Measurements from ENCODE around the gene F2.
A peak's percentile ranks its signal among the peaks of the same experiment; 100 is the strongest.
"Not testable (repeated sequence)": the region's sequence is repeated elsewhere in the genome, so short reads cannot be mapped to it uniquely, and the experiment has no call there.

Gene F2

GRCh38 chr11:46695345-46696211, 23.4 kb upstream of the F2 start:
- TF ChIP-seq POLR2A (IDR thresholded peaks at IDR 0.05; ENCODE audit: low read length) (no peak), GATA1 (IDR thresholded peaks at IDR 0.05; ENCODE audit: low read depth, low read length) (no peak)
- DNase-seq: no peak

- no peak for DNase-seq
- no peak for TF ChIP-seq GATA1 (IDR thresholded peaks at IDR 0.05; ENCODE audit: low read depth, low read length)
- no peak for TF ChIP-seq POLR2A (IDR thresholded peaks at IDR 0.05; ENCODE audit: low read length)
Observed at GRCh38 chr11:46696212-46696558, 22.8 kb upstream of the F2 start.

- DNase-seq: no peak
- TF ChIP-seq GATA1 (IDR thresholded peaks at IDR 0.05; ENCODE audit: low read depth, low read length) (no peak), POLR2A (IDR thresholded peaks at IDR 0.05; ENCODE audit: low read length) (no peak)
Observed at GRCh38 chr11:46697303-46697702, 21.7 kb upstream of the F2 start.

GRCh38 chr11:46697723-46698122, 21.3 kb upstream of the F2 start:
- TF ChIP-seq POLR2A (IDR thresholded peaks at IDR 0.05; ENCODE audit: low read length) (no peak), GATA1 (IDR thresholded peaks at IDR 0.05; ENCODE audit: low read depth, low read length) (no peak)

GRCh38 chr11:46698597-46698996, 20.4 kb upstream of the F2 start:
- TF ChIP-seq POLR2A (IDR thresholded peaks at IDR 0.05; ENCODE audit: low read length) (no peak), GATA1 (IDR thresholded peaks at IDR 0.05; ENCODE audit: low read depth, low read length) (no peak)

More at GRCh38 chr11:46697723-46698122, 21.3 kb upstream of the F2 start:
- no peak for DNase-seq

GRCh38 chr11:46700241-46701077, 18.6 kb upstream of the F2 start, which contains the start of the genes ARHGAP1 and ZNF408:
ARHGAP1 (minus strand) TSS chr11:46700619; CDS start chr11:46696107, 4,512 bp downstream.
ZNF408 (plus strand) TSS chr11:46701031; CDS start chr11:46701048, 17 bp downstream.
- no peak for TF ChIP-seq GATA1 (IDR thresholded peaks at IDR 0.05; ENCODE audit: low read depth, low read length)
- peak; percentile 66 for TF ChIP-seq POLR2A (IDR thresholded peaks at IDR 0.05; ENCODE audit: low read length)
- DNase-seq: peak; percentile 99

More at GRCh38 chr11:46698597-46698996, 20.4 kb upstream of the F2 start:
- DNase-seq: no peak

- TF ChIP-seq POLR2A (IDR thresholded peaks at IDR 0.05; ENCODE audit: low read length) (no peak), GATA1 (IDR thresholded peaks at IDR 0.05; ENCODE audit: low read depth, low read length) (no peak)
- peak; percentile 49 to 59 for DNase-seq
Observed at GRCh38 chr11:46701078-46701654, 17.8 kb upstream of the F2 start.

- DNase-seq: no peak
- TF ChIP-seq GATA1 (IDR thresholded peaks at IDR 0.05; ENCODE audit: low read depth, low read length) (no peak), POLR2A (IDR thresholded peaks at IDR 0.05; ENCODE audit: low read length) (no peak)
Observed at GRCh38 chr11:46705070-46705688, 13.8 kb upstream of the F2 start.

- no peak for DNase-seq
- TF ChIP-seq GATA1 (IDR thresholded peaks at IDR 0.05; ENCODE audit: low read depth, low read length) (no peak), POLR2A (IDR thresholded peaks at IDR 0.05; ENCODE audit: low read length) (no peak)
Observed at GRCh38 chr11:46706886-46707285, 12.1 kb upstream of the F2 start.

- not testable (repeated sequence) for DNase-seq
Observed at GRCh38 chr11:46709351-46709750, 9.7 kb upstream of the F2 start.

GRCh38 chr11:46710821-46711269, 8.2 kb upstream of the F2 start:
- no peak for DNase-seq
- TF ChIP-seq GATA1 (IDR thresholded peaks at IDR 0.05; ENCODE audit: low read depth, low read length): no peak
- TF ChIP-seq POLR2A (IDR thresholded peaks at IDR 0.05; ENCODE audit: low read length): no peak

- no peak for TF ChIP-seq POLR2A (IDR thresholded peaks at IDR 0.05; ENCODE audit: low read length)
- no peak for TF ChIP-seq GATA1 (IDR thresholded peaks at IDR 0.05; ENCODE audit: low read depth, low read length)
- DNase-seq: no peak
Observed at GRCh38 chr11:46711303-46711702, 7.7 kb upstream of the F2 start.

GRCh38 chr11:46712874-46713576, 6.0 kb upstream of the F2 start:
- DNase-seq: no peak
- TF ChIP-seq POLR2A (IDR thresholded peaks at IDR 0.05; ENCODE audit: low read length) (no peak), GATA1 (IDR thresholded peaks at IDR 0.05; ENCODE audit: low read depth, low read length) (no peak)

- not testable (repeated sequence) for DNase-seq
Observed at GRCh38 chr11:46717825-46718154, 1.2 kb upstream of the F2 start.
